Thoracic aorta (tissue), 2 donors: ENCODE measurements around the gene LPCAT3. TPM values are rescaled to one million over a fixed set of nuclear protein-coding genes. Genes with fewer than 3 reads are reported as not detected.
A peak's percentile ranks its signal among the peaks of the same experiment; 100 is the strongest.

Source experiments
- ATAC-seq: fragments of 150-250 bp; one replicate; pipeline ENCODE4 v1.8.0; 2017; ENCODE audit warnings: low read depth; ENCODE audit not compliant: insufficient number of reproducible peaks, low FRiP score
- DNase-seq: peaks from one replicate; pipeline ENCODE4 v3.0.0-alpha.2; 2020; ENCODE audit warnings: low spot score
- H3K27ac ChIP-seq, 2 donors: fragments of 200-600 bp; sonication (generic); 1 replicate in 1 of 2; 2 replicates in 1 of 2; pipeline ENCODE4 v1.5.1; 2016; ENCODE audit warnings: mild to moderate bottlenecking in 2 of 2, moderate library complexity in 2 of 2
- H3K27me3 ChIP-seq: fragments of 200-600 bp; sonication (generic); replicated peaks from 2 replicates; pipeline ENCODE4 v1.6.0; 2016; ENCODE audit warnings: mild to moderate bottlenecking; ENCODE audit not compliant: insufficient read depth
- H3K36me3 ChIP-seq: fragments of 200-600 bp; sonication (generic); one replicate; pipeline ENCODE4 v1.5.1; 2016
- H3K4me1 ChIP-seq, 2 donors: fragments of 200-600 bp; sonication (generic); 1 replicate in 1 of 2; 2 replicates in 1 of 2; pipeline versions ENCODE4 v1.5.1 to v1.6.0; 2016; ENCODE audit warnings: low read depth in 2 of 2, mild to moderate bottlenecking in 1 of 2; ENCODE audit not compliant: control insufficient read depth in 1 of 2
- H3K4me3 ChIP-seq: fragments of 200-600 bp; sonication (generic); 2 replicates; pipeline ENCODE4 v1.5.1; 2016; ENCODE audit warnings: mild to moderate bottlenecking
- H3K9me3 ChIP-seq: fragments of 200-600 bp; sonication (generic); 2 replicates; pipeline ENCODE4 v1.5.1; 2016
- CTCF ChIP-seq: fragments of 200-600 bp; sonication (generic); IDR thresholded peaks from one replicate; pipeline ENCODE4 v1.5.1; 2019; ENCODE audit warnings: antibody characterized with exemption
- total RNA-seq, 2 donors: library from RNA; depleted of rRNA; stranded (reverse); fragments of >200 nt; gene quantifications; one replicate each; pipeline versions ENCODE4 v1.1.0 to v1.2.3, GENCODE V29; 2016

The LPCAT3 gene
- total RNA-seq, 2 donors from 2014 or later: 40.5 to 51.9 TPM

- DNase-seq: no peak
- TF ChIP-seq CTCF: no peak
- no peak for ATAC-seq
- Histone ChIP-seq H3K27ac (peak overlapping the region in 1 of 2 donors; percentile 41), H3K36me3 (peaks cover 6% of the 10 kb centered on the region), H3K4me3 (peak overlapping the region; percentile 25), H3K9me3 (no peaks in the 10 kb centered on the region), H3K4me1 (peaks cover 6 to 10% of the 10 kb centered on the region in 2 donors), H3K27me3 (no peaks in the 10 kb centered on the region)
Measured at GRCh38 chr12:6960593-6961277, 57.5 kb downstream of the LPCAT3 start.

- Histone ChIP-seq H3K36me3 (no peaks in the 10 kb centered on the region), H3K27me3 (no peaks in the 10 kb centered on the region), H3K4me3 (no peak overlapping the region), H3K4me1 (peaks cover 6 to 10% of the 10 kb centered on the region in 2 donors), H3K27ac (no peak overlapping the region), H3K9me3 (no peaks in the 10 kb centered on the region)
- no peak for TF ChIP-seq CTCF
- no peak for ATAC-seq
- no peak for DNase-seq
Measured at GRCh38 chr12:6959805-6960592, 58.3 kb downstream of the LPCAT3 start.

- no peak for DNase-seq
- no peak for ATAC-seq
- Histone ChIP-seq H3K4me1 (peaks cover 6 to 15% of the 10 kb centered on the region in 2 donors), H3K27me3 (no peaks in the 10 kb centered on the region), H3K9me3 (no peaks in the 10 kb centered on the region), H3K27ac (peak overlapping the region in 1 of 2 donors; percentile 9), H3K36me3 (no peaks in the 10 kb centered on the region), H3K4me3 (peak overlapping the region; percentile 20)
- no peak for TF ChIP-seq CTCF
Measured at GRCh38 chr12:6959058-6959804, 59.0 kb downstream of the LPCAT3 start.

GRCh38 chr12:6958609-6959057, 59.6 kb downstream of the LPCAT3 start:
- H3K27ac ChIP-seq: peak overlapping the region in 1 of 2 donors; percentile 9
- DNase-seq: no peak
- H3K9me3 ChIP-seq: no peaks in the 10 kb centered on the region
- ATAC-seq: no peak
- no peaks in the 10 kb centered on the region for H3K36me3 ChIP-seq
- no peak for TF ChIP-seq CTCF
- no peaks in the 10 kb centered on the region for H3K27me3 ChIP-seq
- H3K4me1 ChIP-seq: peaks cover 8 to 15% of the 10 kb centered on the region in 2 donors
- peak overlapping the region; percentile 20 for H3K4me3 ChIP-seq
